Endothelial cell of umbilical vein (primary cell): Measurements from ENCODE around the gene SETD3. TPM values are rescaled to one million over a fixed set of nuclear protein-coding genes. Genes with fewer than 3 reads are reported as not detected.

Experiments used
- BruUV-seq: library from RNA; stranded (reverse); fragments of 400-500 nt; replicated peaks from 2 replicates; lab custom pipeline; 2021; lab: Mats Ljungman, UMichigan
- CTCF ChIA-PET: fragments of 300-600, 350-600 bp; sonication (Branson Sonifier 250); formaldehyde crosslinking; loops from one replicate; lab custom pipeline; 2021; ENCODE audit warnings: antibody characterized with exemption, inconsistent platforms; lab: Charles Lee
- POLR2A ChIA-PET: fragments of 300-600, 350-600 bp; sonication (Branson Sonifier 250); formaldehyde crosslinking; loops from one replicate; lab custom pipeline; 2021; ENCODE audit warnings: antibody characterized with exemption, inconsistent platforms; lab: Charles Lee
- DNase-seq: peaks from one replicate; pipeline ENCODE4 v3.0.0-alpha.2; 2011; ENCODE audit warnings: low read depth, low spot score
- FAIRE-seq: peaks from 2 replicates; lab custom pipeline; 2011; peaks lifted over from hg19 to GRCh38; lab: Jason Lieb, UNC
- H2AFZ ChIP-seq: 2 replicates; pipeline ENCODE4 v1.6.0; 2012; ENCODE audit warnings: low read depth, low read length, control low read depth, inconsistent platforms
- H3K27ac ChIP-seq: 2 replicates; pipeline ENCODE4 v1.5.1; 2011; ENCODE audit warnings: low read depth, mild to moderate bottlenecking, control low read depth, low read length, moderate library complexity; ENCODE audit not compliant: insufficient read depth
- H3K27me3 ChIP-seq, 2 experiments: 2 replicates each; pipeline versions ENCODE4 v1.6.0 to v1.6.1; 2011; ENCODE audit warnings: low read length in 2 of 2, mixed read lengths in 1 of 2; ENCODE audit not compliant: control insufficient read depth in 2 of 2, insufficient read depth in 2 of 2
- H3K36me3 ChIP-seq, 2 experiments: 2 replicates in 1 of 2; 3 replicates in 1 of 2; pipeline ENCODE4 v1.5.1; 2011; ENCODE audit warnings: low read length in 2 of 2, mild to moderate bottlenecking in 1 of 2, moderate library complexity in 1 of 2; ENCODE audit not compliant: control insufficient read depth in 2 of 2, insufficient read depth in 2 of 2; ENCODE audit errors: extremely low read depth in 1 of 2
- H3K4me1 ChIP-seq: 3 replicates; pipeline ENCODE4 v1.5.1; 2011; ENCODE audit warnings: mild to moderate bottlenecking, low read length; ENCODE audit not compliant: control insufficient read depth, insufficient read depth; ENCODE audit errors: extremely low read depth
- H3K4me2 ChIP-seq: 2 replicates; pipeline ENCODE4 v1.6.1; 2011; ENCODE audit warnings: low read length, control low read depth, mixed read lengths; ENCODE audit not compliant: insufficient read depth
- H3K4me3 ChIP-seq, 3 experiments: fragments of 200-600 bp in 1 of 3; sonication (generic), shearing (Covaris generic) in 1 of 3; replicated peaks in 1 of 3; 2 replicates each; pipeline ENCODE4 v1.5.1; 2011 to 2016; ENCODE audit warnings: control low read depth in 3 of 3, low read length in 3 of 3, mild to moderate bottlenecking in 2 of 3, inconsistent platforms in 1 of 3, low read depth in 1 of 3, moderate library complexity in 1 of 3; ENCODE audit not compliant: insufficient read depth in 1 of 3
- H3K79me2 ChIP-seq: 2 replicates; pipeline ENCODE4 v1.6.0; 2012; ENCODE audit warnings: low read length, inconsistent platforms; ENCODE audit not compliant: control insufficient read depth, insufficient read depth
- H3K9ac ChIP-seq: replicated peaks from 2 replicates; pipeline ENCODE3; 2011; ENCODE audit warnings: low read length, control low read depth; ENCODE audit not compliant: insufficient read depth; ENCODE audit errors: extremely low read depth
- H3K9me1 ChIP-seq: replicated peaks from 3 replicates; pipeline ENCODE4 v1.6.0; 2011; ENCODE audit warnings: mild to moderate bottlenecking, low read length; ENCODE audit not compliant: control insufficient read depth, insufficient read depth; ENCODE audit errors: extremely low read depth
- H3K9me3 ChIP-seq: replicated peaks from 2 replicates; pipeline ENCODE4 v1.5.1; 2012; ENCODE audit warnings: low read length, inconsistent platforms; ENCODE audit not compliant: control insufficient read depth, insufficient read depth
- H4K20me1 ChIP-seq: replicated peaks from 2 replicates; pipeline ENCODE3; 2011; ENCODE audit warnings: mild to moderate bottlenecking, low read length; ENCODE audit not compliant: control insufficient read depth, insufficient read depth; ENCODE audit errors: extremely low read depth
- EZH2 ChIP-seq: IDR thresholded peaks from 2 replicates; pipeline ENCODE4 v1.6.1; 2012; ENCODE audit warnings: borderline replicate concordance, low read depth, mild to moderate bottlenecking, moderate library complexity, low read length, inconsistent platforms; ENCODE audit not compliant: severe bottlenecking
- FOS ChIP-seq: IDR thresholded peaks from 2 replicates; pipeline ENCODE4 v1.6.1; 2011; ENCODE audit warnings: mild to moderate bottlenecking, low read length, moderate library complexity, borderline replicate concordance; ENCODE audit not compliant: insufficient read depth
- GATA2 ChIP-seq: IDR thresholded peaks from 2 replicates; pipeline ENCODE4 v1.7.0; 2011; ENCODE audit warnings: low read depth, mild to moderate bottlenecking, moderate library complexity, mixed read lengths, low read length; ENCODE audit not compliant: insufficient read length, insufficient read depth
- JUN ChIP-seq: IDR thresholded peaks from 2 replicates; pipeline ENCODE4 v1.6.1; 2011; ENCODE audit warnings: borderline replicate concordance, low read depth; ENCODE audit not compliant: insufficient read length, insufficient read depth
- MYC ChIP-seq: IDR thresholded peaks from one replicate; pipeline ENCODE4 v1.6.1; 2011; ENCODE audit warnings: mild to moderate bottlenecking, low read depth, low read length
- POLR2A ChIP-seq: IDR thresholded peaks from 2 replicates; pipeline ENCODE4 v1.6.1; 2012; ENCODE audit warnings: low read depth, mild to moderate bottlenecking, control low read depth, low read length
- POLR2AphosphoS5 ChIP-seq: IDR thresholded peaks from 2 replicates; pipeline ENCODE4 v1.6.1; 2012; ENCODE audit warnings: low read depth, mild to moderate bottlenecking, control low read depth, low read length, moderate library complexity; ENCODE audit not compliant: insufficient read depth
- dilution Hi-C: fragments of 300-500 bp; cut with MboI; formaldehyde crosslinking; loops from one replicate; pipeline ENCODE4 v1.15.0; 2019; ENCODE audit warnings: low sequenced_read_pairs; ENCODE audit not compliant: extremely low pct_ligation_motif_present
- intact Hi-C: fragments of 100-400 bp; cut with micrococcal nuclease; formaldehyde crosslinking; loops from one replicate; pipeline ENCODE4 v1.10.0; 2022
- polyA plus RNA-seq, 4 experiments: library from polyadenylated mRNA; depleted of rRNA in 3 of 4; stranded (reverse) in 3 of 4; unstranded in 1 of 4; fragments of >200 nt; gene quantifications; 2 replicates each; pipeline versions ENCODE4 v1.2.1 to v1.2.3, GENCODE V29; 2011 to 2012; ENCODE audit warnings: missing spikeins in 1 of 4
- total RNA-seq: library from RNA; stranded (reverse); gene quantifications from 2 replicates; pipeline ENCODE4 v1.2.3, GENCODE V29; 2021
- TF ChIP-seq, protein P1 (sequence below), 2 donors: IDR thresholded peaks; 1 replicate in 1 of 2; 2 replicates in 1 of 2; pipeline ENCODE4 v1.5.1; 2011; ENCODE audit warnings: low read length in 2 of 2, mild to moderate bottlenecking in 2 of 2, moderate library complexity in 2 of 2, control low read depth in 1 of 2, inconsistent platforms in 1 of 2, low read depth in 1 of 2; ENCODE audit not compliant: insufficient read depth in 1 of 2; ENCODE audit errors: extremely low read depth in 1 of 2
- TF ChIP-seq, protein P2 (sequence below): IDR thresholded peaks from 2 replicates; pipeline ENCODE4 v1.6.1; 2011; ENCODE audit not compliant: insufficient read depth, insufficient read length

The SETD3 gene
- total and polyA plus RNA-seq, 2 donors (not counting 3 experiments of a cell fraction or from before 2014, with no cell fraction given) = 18.1 to 53.1 TPM

DNA sequence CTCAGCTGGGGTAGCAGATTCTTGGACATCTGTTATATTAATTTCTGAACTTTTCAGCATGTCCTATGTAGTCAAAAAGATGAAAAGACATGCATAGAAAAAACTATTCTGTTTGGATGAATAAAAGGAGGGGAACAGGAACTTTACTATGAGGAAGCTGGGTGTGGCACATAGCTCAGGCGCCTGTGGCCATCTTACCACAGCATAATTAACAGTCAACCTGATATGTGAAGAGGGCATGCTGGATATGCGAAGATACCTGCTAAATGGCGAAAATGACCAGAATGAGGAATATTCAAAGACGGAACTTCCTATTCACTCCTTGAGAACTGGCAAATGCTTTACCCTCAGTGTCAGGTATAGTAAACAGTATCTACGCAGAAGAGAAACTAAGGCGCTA, 18.4 kb downstream of the SETD3 start:
- H4K20me1 ChIP-seq = no peaks in the 10 kb centered on the region
- H2AFZ ChIP-seq = no peak overlapping the region
- peaks cover 13% of the 10 kb centered on the region for H3K79me2 ChIP-seq
- dilution Hi-C loops (no loop called here), intact Hi-C loops (no loop called here)
- no peak overlapping the region for H3K27ac ChIP-seq
- no peak for FAIRE-seq
- TF ChIP-seq JUN (no peak), MYC (no peak)
- TF ChIP-seq, protein P1, sequence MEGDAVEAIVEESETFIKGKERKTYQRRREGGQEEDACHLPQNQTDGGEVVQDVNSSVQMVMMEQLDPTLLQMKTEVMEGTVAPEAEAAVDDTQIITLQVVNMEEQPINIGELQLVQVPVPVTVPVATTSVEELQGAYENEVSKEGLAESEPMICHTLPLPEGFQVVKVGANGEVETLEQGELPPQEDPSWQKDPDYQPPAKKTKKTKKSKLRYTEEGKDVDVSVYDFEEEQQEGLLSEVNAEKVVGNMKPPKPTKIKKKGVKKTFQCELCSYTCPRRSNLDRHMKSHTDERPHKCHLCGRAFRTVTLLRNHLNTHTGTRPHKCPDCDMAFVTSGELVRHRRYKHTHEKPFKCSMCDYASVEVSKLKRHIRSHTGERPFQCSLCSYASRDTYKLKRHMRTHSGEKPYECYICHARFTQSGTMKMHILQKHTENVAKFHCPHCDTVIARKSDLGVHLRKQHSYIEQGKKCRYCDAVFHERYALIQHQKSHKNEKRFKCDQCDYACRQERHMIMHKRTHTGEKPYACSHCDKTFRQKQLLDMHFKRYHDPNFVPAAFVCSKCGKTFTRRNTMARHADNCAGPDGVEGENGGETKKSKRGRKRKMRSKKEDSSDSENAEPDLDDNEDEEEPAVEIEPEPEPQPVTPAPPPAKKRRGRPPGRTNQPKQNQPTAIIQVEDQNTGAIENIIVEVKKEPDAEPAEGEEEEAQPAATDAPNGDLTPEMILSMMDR (IDR thresholded peaks at IDR 0.05; ENCODE audit: extremely low read depth in 1 of 2, insufficient read depth in 1 of 2, low read depth in 1 of 2, low read length in 2 of 2) = no peak
- no peaks in the 10 kb centered on the region for H3K4me1 ChIP-seq
- CTCF ChIA-PET = interaction anchor here (1.1 kb wide), 1 partner anchor 71 kb away, joined by 3 read pairs; no protein-coding TSS in a partner anchor
- no peaks in the 10 kb centered on the region for H3K9me1 ChIP-seq
- POLR2A ChIA-PET = no interaction called here
- peaks cover 11 to 13% of the 10 kb centered on the region in 2 experiments for H3K36me3 ChIP-seq
- no peak overlapping the region for H3K4me3 ChIP-seq
- no peak overlapping the region for H3K9ac ChIP-seq
- no peak overlapping the region for H3K4me2 ChIP-seq
- no peaks in the 10 kb centered on the region for H3K9me3 ChIP-seq
- H3K27me3 ChIP-seq = no peaks in the 10 kb centered on the region
- DNase-seq = no peak
- BruUV-seq = no TSS peak

DNA sequence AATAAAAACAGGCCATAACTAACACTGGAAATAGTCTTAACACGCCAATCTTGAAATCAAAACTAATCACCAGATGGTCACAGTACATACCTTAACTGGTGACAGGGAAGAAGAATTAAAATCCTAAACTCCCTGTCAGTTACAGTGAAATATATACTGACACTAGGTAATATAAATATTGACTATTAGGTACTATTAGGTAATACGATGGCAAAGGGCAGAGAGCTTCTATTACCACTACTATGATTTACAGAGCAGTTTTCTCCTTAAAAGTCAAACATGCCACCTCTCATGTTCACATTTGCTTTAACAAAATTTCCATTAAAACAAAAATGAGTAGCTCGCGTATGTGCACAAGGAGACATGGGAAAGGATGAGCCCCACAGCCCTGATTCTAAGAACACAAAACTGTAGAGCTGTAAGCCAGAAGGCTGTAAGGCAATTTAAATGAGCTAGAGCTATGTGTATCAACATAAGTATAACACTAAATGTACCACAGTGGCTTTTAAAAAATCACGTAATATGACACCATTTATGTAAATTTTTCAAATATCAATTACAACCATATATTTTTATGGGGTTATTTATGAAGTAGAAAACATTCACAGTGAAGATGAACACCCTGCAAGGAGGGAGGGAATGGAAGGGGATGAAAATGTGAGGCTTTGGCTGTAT, 19.1 kb downstream of the SETD3 start:
- DNase-seq (no peak), FAIRE-seq (no peak)
- intact Hi-C loops (no loop called here), dilution Hi-C loops (no loop called here)
- no TSS peak for BruUV-seq
- Histone ChIP-seq H3K9ac (no peak overlapping the region), H4K20me1 (no peaks in the 10 kb centered on the region), H3K9me3 (no peaks in the 10 kb centered on the region), H3K9me1 (no peaks in the 10 kb centered on the region), H3K27me3 (no peaks in the 10 kb centered on the region), H3K4me1 (no peaks in the 10 kb centered on the region), H3K79me2 (peaks cover 7% of the 10 kb centered on the region), H3K27ac (no peak overlapping the region), H2AFZ (no peak overlapping the region), H3K4me2 (no peak overlapping the region), H3K36me3 (peaks cover 13 to 15% of the 10 kb centered on the region in 2 experiments), H3K4me3 (no peak overlapping the region)
- ChIA-PET POLR2A (no interaction called here), CTCF (interaction anchor here (0.9 to 1.1 kb wide), 2 partner anchors 11 to 70 kb away, joined by 3 read pairs; no protein-coding TSS in a partner anchor)
- no peak for TF ChIP-seq POLR2AphosphoS5
- TF ChIP-seq, protein P1 (IDR thresholded peaks at IDR 0.05; ENCODE audit: extremely low read depth in 1 of 2, insufficient read depth in 1 of 2, low read depth in 1 of 2, low read length in 2 of 2) = no peak
- no peak for TF ChIP-seq FOS
- TF ChIP-seq GATA2 = no peak
- no peak for TF ChIP-seq EZH2
- no peak for TF ChIP-seq POLR2A
- TF ChIP-seq JUN = no peak
- TF ChIP-seq, protein P2, sequence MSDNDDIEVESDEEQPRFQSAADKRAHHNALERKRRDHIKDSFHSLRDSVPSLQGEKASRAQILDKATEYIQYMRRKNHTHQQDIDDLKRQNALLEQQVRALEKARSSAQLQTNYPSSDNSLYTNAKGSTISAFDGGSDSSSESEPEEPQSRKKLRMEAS = no peak
- no peak for TF ChIP-seq MYC
